HG03064 (cell line): ENCODE results near the gene CCDC192.
"Not testable (repeated sequence)": the region's sequence is repeated elsewhere in the genome, so short reads cannot be mapped to it uniquely, and the experiment has no call there.

Experiments
- ATAC-seq: cut with Tn5 transposase; IDR thresholded peaks from one replicate; pipeline ENCODE4 v1.9.1; 2021; ENCODE audit warnings: low read depth; ENCODE audit not compliant: unreplicated experiment

The CCDC192 gene, protein sequence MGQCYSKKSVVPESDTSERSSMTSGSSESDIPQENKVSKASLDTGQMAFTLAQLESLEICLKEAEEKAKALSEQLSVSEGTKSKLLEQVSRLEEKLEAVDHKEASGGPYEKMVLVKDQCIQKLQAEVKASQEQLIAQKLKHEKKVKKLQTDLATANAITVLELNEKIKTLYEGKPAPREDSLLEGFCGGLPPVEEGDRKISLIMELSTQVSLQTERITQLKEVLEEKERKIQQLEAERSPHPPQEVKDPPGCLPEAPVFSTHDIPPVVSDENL

DNA sequence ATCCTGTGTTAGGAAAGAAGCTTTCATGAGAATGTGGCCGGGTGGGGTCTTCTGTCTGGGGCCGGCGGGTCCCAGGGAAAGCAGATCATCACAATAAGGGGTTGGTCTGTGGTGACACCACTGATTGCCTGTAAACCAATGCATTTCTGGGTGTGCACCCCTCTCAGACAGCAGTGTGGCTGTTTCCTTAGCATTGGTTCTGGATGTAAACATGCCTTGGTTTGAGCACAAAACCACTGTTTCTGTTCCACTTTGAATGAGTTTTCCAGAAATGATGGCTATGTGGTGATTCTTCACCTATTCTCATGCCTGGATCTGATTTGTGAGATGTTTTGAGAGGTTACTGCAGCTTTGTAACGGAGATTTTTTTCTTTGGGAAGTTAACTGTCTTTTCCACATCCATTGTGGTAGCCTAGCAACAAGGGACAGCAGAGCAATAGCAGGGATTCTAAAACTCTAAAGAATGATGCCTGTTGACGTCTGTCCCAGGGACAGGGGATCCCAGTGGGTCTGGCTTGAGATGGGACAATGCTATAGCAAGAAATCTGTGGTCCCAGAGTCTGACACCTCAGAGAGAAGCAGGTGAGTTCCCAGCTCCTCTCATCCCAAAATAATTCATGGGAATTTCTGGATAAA lies at the start of gene CCDC192:
Gene CCDC192 (plus strand): TSS at position 466 of the 636 bp plus-strand sequence. CDS start 55 bp downstream, at position 521.
- ATAC-seq = no peak

DNA sequence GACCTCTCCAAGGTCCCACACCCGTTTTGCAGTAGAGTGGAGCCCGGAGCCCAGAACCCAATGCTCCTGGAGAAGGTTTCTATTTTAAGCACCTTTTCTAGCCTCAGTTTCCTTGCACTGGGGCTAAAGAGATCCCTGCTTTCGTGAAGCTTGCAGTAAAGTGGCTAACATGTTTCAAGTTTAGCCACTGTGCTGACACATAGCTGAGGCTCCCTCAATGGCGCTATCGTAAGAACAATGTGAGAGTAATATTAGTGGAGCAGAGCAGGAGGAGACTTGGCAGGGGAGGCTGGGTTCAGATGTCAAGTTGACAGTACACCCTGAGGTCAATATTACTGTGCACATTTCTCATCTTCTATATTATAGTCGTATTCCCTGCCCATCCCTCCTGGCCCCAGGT lies 46.4 kb upstream of the CCDC192 start:
- ATAC-seq = no peak

DNA sequence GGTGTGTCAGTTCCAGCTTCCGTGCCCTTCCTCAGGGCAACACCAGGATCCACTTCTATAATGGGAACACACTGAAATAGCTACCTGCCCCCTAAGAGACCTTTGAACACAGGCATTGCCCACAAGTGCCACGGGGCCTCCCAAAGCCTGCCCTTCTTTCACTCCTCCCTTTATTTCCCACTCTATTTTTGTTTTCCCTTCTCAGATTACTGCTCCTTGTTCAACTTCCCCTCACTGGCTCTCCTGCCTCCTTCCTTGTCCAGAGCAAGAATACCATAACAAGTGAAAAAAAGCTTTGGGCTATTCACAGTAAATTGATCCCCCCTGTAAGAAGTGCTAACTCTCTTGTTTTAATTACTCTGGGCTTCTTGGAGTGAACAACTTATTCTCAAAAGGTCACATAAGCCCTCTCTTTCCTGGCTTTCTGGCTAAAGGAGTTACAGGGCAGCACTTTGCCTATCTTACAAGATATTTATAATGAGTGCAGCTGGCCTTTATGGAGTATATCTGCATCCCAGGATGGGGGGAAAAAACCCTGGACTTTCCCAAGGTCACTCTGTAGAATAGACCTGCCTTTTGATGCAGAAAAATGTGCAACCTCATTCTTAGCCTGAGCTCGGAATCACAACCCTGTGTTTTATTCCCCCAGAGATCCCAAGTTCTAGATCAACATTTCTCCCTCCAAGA lies 43.0 kb upstream of the CCDC192 start:
- no peak for ATAC-seq

DNA sequence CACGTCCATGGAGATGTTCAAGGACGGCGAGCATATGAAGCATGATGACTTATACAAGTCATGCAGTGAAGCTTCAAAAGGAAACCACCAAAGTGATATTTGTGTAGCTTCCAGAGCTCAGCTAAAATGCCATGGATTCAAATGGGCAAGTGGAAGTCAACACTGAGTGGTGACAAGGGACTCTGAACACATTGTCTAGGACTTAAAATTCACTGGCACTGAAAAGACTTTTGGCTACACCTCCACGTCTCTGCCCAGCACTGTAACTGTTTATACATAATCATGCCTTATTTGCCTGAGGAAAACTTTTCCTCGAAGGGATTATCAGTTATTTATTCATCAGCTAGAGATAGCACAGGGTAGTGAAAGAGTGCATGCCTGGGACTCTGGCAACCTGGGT lies 39.1 kb upstream of the CCDC192 start:
- no peak for ATAC-seq

DNA sequence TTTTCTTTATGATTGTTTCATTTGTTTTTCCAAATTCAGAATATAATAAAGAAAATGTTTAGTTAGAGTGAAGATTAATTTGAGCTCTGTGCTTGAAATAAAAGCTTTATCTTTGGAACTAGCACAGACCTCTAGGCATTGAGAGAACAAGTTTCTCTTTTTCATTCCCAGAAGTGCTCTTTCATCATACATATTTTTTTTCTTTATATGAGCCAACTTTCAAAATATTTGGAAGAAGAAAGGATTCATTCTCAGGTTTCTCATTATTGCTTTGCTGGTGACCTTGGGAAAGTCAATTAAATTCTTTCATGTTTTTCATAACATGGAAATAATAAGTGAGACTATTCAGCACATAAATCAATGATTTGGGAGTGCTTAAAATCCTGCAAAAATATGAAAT lies 37.5 kb upstream of the CCDC192 start:
- ATAC-seq = no peak

DNA sequence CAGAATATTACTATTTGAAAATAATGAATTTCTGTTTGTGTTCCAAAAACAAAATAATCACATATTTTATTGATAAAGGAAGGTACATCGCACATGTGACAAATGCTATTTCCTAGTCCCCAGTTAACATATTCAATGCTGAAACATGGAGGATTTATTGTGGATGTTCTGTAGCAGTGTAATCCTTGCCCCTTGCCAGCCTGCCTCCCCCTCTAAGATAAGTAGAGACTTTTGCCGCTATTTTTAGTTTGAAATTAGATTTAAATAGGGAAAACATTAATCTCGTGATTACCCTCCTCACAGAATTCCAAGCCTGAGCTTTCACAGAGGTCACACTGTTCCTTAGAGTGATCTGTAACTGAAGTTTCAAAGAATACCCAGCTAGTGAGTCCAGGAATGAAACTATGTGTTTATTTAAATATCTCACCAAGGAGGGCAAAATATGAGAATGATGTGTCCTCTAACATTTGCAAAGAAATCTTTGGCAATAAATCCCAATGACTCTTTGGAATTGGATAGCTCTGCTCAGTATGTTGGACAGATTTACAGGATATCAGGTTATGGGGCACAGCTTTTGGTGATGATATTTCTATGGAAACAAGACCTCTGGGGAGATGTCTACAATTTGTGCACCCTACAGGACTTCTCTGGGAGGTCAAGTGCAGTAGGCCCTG lies 37.0 kb upstream of the CCDC192 start:
- ATAC-seq = no peak

DNA sequence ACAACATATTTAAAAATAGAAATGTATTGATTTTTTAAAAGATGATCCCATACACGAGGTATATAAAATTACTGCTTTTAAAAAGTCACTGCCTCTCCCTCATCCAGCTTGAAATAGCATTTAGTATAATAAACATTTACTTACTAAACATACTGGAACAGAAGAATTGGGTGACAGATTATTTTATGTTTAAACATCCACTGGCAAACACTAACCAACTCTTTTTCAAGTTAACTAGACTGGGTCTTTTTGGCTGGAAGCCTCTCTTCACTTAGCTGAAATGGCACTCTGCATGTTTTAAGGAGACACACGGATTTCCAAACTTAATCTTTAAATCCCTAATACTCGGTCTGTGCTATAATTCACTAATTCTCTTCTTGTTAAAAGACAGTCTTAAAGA lies 35.3 kb upstream of the CCDC192 start:
- no peak for ATAC-seq

DNA sequence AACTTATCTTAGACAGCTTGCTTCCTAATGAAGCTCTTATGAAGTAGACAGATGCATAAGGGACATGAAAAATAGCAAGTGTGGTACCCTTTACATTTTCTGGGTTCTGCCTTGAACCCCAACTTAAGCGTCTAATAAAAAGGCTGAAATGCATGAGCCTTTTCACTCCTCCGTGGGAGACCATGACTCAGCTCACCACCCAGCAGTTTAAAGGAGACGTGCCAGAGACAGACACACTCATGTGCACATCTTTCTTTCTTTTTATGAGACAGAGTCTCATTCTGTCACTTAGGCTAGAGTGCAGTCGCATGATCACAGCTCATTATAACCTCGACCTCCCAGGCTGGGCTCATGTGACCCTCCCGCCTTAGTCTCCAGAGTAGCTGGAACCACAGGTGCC lies 32.0 kb upstream of the CCDC192 start:
- ATAC-seq = no peak

DNA sequence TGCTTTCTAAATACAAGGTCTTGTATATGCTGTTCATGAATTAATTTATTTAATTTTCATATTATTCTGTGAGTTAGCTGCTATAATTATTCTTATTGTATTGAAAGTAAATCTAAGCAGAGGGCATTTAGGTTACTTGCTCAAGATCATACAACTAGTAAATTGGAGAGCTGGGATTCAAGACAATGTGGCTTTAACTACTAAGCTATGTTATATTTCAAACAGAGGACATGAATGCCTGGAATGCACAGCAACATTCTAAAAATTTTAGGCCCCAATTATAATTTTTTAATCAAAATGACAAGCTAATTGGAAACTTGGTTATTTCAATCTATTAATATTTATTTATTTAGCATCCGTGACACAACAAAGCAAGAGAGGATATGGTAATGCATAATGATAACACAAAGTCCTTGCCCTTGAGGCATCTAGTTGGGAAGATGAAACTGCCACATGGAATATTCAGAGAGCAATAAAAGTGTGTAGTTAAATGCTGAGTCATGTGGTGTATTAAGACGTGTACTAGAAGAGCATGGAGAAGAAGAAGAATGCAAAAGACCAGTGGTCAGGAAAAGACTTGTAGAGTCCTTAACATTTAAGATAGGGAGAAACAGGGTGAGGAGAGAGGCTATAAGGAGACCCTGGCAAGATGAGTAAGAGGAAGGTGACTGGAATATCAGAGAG lies 29.9 kb upstream of the CCDC192 start:
- ATAC-seq = no peak

DNA sequence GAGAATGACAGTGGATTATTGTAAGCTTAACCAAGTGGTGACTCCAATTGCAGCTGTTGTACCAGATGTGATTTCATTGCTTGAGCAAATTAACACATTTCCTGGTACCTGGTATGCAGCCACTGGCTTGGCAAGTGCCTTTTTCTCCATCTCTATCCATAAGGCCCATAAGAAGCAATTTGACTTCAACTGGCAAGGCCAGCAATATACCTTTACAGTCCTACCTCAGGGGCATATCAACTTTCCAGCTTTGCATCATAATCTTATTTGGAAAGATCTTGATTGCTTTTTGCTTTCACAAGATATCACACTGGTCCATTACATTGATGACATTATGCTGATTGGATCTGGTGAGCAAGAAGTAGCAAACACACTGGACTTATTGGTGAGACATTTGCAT lies 26.2 kb upstream of the CCDC192 start:
- ATAC-seq = not testable (repeated sequence)

DNA sequence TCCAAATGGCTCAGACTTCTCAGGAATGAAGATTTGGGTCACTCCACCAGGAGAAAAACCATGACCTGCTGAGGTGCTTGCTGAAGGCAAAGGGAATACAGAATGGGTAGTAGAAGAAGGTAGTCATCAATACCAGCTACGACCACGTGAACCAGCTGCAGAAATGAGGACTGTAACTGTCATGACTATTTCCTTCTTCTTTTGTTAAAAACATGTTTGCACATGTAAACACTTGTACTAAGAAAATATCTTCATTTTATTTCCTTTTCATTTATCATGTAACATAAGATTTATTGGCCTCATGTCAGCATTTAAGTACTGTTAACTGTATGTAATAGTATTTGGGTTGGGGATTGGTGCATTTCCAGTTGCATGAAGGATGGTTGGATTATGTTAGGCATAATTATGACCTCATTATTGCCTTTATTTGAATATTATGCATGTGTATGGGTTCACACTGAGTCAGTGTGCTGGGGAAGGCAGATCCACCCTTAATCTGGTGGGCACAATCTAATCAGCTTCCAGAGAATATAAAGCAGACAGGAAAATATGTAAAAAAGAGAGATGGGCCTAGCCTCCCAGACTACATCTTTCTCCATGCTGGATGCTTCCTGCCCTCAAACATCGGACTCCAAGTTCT lies 23.4 kb upstream of the CCDC192 start:
- not testable (repeated sequence) for ATAC-seq

DNA sequence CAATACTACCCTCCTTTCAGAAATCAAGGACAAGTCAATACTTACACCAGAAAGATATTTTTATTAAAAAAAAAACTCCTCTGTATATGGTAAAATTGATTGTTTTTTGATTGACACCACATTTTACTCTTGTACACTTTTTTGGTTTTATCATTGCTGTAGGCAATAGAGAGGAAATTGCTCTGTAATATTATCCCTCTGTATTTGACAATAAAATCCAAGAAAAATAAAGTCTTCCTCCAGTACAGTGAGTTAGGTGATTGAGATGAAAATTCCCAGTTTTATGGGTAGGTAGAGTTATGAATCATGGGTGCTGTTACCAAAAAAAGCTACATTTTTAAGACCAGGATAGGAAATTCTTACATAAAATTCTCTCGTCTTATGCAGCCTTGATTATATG lies 22.6 kb upstream of the CCDC192 start:
- ATAC-seq = no peak

DNA sequence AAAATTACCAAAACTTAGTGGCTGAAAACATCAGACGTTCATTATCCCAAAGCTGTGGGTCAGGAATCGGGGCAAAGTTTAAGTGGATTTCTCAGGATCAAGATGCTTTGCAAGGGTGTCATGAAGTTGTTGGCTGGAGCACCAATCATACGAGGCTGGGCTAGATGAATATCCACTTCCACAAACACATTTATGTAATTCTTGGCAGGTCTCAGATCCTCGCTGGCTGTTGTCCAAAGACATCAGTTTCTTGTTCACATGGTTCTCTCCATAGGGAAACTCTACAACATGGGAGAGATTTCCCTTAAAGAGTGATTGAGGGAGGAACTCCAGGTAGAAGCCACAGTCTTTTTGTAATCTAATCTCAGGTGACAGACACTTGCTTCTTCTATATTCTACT lies 20.2 kb upstream of the CCDC192 start:
- ATAC-seq = no peak

DNA sequence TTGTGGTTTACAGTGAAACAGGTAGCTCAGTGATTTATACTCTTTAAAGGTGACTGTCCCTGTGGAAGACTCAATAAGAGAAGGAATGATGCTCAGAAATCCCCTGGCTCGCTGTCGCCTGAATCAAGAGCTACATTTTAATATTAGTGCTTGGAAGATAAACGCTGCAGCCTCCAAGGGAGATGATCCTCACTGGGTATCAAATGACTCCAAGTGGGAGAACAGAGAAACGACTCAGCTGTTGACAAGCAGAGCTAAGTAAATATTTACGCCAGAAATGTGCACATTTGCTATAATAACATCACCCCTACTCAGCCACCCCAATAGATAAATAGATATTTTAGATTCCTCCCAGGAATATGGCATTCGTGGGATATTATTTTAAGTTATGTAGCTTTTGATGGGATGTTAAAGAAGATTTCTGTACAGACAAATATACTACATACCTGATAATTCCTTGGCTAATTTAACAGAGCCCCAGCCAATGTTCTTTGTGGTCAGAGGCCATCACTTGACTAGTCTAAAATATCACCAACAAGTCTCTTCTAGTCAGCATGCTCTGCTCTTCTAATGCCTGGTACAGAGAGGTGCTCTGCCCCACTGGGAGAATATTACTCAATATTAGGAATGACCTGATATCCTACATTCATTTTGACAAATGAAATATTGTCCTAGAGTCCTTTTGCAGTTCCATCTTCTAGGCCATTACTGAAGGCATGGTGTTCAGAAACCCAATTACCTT lies 18.3 kb upstream of the CCDC192 start:
- no peak for ATAC-seq

DNA sequence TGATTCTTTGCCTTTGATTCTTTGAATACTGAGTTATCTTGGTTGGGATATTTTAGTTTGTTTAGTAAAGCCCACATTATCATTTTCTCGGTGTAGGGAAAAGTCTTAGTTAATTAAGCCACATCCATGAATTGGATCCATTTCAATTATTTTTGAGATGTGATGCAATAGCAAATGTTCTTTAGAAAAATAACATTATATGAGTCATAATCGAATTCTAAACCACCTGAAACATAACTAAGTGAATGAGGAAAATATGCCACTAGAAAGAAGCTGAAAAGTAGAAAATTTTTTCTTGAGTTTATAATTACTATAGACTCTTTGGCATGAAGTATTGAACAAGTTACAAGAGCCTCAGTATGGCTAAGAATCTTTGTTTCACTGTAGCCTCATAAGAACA lies 17.5 kb upstream of the CCDC192 start:
- ATAC-seq = no peak

DNA sequence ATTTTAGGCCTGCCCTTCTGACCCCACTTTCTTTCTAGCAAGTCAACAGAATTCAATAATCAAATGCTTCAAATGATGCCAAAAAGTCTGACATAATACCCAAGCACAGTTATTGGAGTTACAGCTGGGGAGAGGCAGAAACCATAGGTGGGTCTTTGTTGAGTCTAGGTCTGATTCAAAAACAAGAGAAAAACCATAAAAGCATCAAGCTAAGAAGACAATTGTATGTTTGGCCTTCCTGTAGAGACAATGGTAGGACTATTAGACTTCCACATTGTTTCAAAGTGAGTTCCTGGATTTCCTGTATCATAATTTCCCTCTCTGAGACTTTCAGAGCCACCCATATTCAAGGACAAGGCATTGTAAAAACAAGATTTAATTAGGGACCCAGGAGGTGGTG lies 16.8 kb upstream of the CCDC192 start:
- no peak for ATAC-seq

DNA sequence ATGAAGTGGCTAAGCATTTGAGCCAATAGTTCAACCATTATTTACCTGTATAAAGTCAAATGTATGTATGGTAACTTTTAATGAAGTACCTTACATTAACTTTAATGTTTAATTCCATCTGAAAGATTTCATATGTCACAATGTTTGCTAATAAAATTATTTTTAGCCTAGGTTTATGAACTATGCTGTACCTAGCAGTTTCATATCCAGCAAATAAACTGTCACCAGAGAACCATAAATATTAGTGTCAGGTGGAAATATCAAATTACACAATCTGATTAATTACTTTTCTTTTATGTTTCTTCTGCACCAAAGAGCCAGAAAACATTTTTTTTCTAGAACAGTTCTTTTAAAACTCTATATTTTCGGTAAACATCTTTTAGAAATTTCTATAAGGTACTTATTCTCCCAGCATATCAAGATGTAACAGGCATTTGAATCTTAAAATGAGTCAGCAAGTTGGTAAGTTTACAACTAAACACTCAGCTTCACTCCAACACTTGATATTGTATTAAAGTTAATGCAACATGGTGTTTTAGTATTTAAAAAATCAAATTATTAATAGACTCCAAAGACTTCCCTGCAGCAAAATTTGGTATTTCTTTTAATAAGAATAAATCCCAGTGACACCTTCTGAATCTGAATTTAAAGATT lies 8.5 kb upstream of the CCDC192 start:
- ATAC-seq = no peak

DNA sequence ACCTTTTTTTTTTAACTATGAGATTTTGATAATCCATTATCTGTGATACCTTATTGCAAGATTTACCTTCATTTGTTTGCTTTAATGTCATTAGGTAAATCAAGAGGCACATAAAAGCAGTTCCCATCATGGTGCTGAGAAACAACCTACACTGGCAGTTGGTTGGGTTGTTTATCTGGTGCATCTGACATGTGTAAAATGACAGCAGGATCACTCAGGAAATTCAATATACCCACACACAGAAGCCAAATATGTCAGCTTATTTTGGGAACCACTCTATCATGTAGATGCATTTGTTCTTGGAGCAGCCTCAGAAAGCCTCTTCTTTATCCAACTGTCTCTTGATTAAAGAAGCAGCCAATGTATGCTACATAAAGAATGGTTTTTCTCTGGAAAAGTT lies 7.8 kb upstream of the CCDC192 start:
- ATAC-seq = no peak

DNA sequence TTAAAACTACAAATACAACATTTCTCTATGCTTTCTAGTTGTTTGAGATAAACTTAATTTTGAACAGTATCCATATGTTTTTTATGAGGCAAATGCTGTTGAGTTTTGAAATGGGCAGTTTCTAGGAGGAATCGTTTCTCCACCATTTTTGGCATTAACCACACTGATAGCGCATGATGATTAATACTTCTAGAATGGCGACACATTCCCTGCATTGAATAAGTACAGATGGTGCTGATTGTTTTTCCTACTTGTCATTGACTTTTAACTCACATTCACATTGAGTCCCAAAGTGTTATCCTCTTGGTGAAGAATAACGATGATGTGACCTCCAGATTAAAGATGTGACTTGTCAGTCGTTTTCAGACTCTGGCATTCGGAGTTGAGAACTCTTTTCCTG lies 6.5 kb upstream of the CCDC192 start:
- no peak for ATAC-seq
